ENCODE measurements around the gene INHBE. TPM values are rescaled to one million over a fixed set of nuclear protein-coding genes. Genes with fewer than 3 reads are reported as not detected.

The INHBE gene
- total RNA-seq, 3 donors from 2014 or later (not counting 1 experiment from before 2014, with no cell fraction given): not detected

DNA sequence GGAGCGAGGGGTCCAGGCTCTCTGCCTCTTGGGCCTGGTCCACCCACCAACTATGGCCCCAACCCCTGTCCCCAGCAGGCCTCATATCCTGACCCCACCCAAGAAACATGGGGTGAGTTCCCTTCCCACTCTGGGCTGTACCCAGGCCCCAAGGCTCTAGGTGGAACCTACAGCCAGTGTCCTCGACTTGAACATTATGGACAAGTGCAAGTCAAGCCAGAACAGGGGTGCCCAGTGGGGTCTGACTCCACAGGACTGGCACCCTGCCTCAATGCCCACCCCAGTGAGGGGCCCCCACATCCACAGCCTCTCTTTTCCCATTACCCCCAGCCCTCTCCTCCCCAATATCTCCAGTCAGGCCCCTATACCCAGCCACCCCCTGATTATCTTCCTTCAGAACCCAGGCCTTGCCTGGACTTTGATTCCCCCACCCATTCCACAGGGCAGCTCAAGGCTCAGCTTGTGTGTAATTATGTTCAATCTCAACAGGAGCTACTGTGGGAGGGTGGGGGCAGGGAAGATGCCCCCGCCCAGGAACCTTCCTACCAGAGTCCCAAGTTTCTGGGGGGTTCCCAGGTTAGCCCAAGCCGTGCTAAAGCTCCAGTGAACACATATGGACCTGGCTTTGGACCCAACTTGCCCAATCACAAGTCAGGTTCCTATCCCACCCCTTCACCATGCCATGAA lies 16.0 kb downstream of the INHBE start:
- WGBS (ENCODE audit: insufficient coverage): 96% methylated on average over 4 of the region's 4 CpGs
- Mint-ChIP-seq H3K27me3 (ENCODE audit: low read depth in 2 of 2) (no peaks in the 10 kb centered on the region), H3K27ac (peak overlapping the region; percentile 74 to 79), H3K4me3 (peak overlapping the region; percentile 6), H3K36me3 (peaks cover 19% of the 10 kb centered on the region), H3K4me1 (peaks cover 64 to 84% of the 10 kb centered on the region in 2 donors), H3K9me3 (no peaks in the 10 kb centered on the region)
- Histone ChIP-seq H3K27ac (ENCODE audit: low read length) (peak overlapping the region; percentile 2), H3K9me3 (ENCODE audit: control insufficient read depth, insufficient read depth, low read length) (no peaks in the 10 kb centered on the region), H3K36me3 (ENCODE audit: control insufficient read depth, insufficient read depth, low read length) (peaks cover 68% of the 10 kb centered on the region), H3K4me3 (ENCODE audit: low read length) (no peak overlapping the region), H3K4me1 (ENCODE audit: control insufficient read depth, insufficient read depth, low read length) (peaks cover 66% of the 10 kb centered on the region), H3K27me3 (ENCODE audit: control insufficient read depth, insufficient read depth, low read length) (no peaks in the 10 kb centered on the region)
- intact Hi-C loops (cut with micrococcal nuclease): no loop called here
- ATAC-seq (no peak), DNase-seq (no peak)
- TF ChIP-seq, protein P1, sequence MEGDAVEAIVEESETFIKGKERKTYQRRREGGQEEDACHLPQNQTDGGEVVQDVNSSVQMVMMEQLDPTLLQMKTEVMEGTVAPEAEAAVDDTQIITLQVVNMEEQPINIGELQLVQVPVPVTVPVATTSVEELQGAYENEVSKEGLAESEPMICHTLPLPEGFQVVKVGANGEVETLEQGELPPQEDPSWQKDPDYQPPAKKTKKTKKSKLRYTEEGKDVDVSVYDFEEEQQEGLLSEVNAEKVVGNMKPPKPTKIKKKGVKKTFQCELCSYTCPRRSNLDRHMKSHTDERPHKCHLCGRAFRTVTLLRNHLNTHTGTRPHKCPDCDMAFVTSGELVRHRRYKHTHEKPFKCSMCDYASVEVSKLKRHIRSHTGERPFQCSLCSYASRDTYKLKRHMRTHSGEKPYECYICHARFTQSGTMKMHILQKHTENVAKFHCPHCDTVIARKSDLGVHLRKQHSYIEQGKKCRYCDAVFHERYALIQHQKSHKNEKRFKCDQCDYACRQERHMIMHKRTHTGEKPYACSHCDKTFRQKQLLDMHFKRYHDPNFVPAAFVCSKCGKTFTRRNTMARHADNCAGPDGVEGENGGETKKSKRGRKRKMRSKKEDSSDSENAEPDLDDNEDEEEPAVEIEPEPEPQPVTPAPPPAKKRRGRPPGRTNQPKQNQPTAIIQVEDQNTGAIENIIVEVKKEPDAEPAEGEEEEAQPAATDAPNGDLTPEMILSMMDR (IDR thresholded peaks at IDR 0.05): no peak

DNA sequence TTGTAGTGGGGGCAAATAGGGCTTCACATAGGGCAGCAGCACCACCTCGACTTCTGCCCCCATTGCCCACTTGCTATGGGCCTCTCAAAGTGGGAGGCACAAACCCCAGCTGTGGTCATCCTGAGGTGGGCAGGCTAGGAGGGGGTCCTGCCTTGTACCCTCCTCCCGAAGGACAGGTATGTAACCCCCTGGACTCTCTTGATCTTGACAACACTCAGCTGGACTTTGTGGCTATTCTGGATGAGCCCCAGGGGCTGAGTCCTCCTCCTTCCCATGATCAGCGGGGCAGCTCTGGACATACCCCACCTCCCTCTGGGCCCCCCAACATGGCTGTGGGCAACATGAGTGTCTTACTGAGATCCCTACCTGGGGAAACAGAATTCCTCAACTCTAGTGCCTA lies 16.6 kb downstream of the INHBE start:
- peaks cover 72% of the 10 kb centered on the region for H3K4me1 ChIP-seq (ENCODE audit: control insufficient read depth, insufficient read depth, low read length)
- DNase-seq (no peak), ATAC-seq (no peak)
- intact Hi-C loops (cut with micrococcal nuclease): no loop called here
- H3K9me3 ChIP-seq (ENCODE audit: control insufficient read depth, insufficient read depth, low read length): no peaks in the 10 kb centered on the region
- H3K27me3 ChIP-seq (ENCODE audit: control insufficient read depth, insufficient read depth, low read length): no peaks in the 10 kb centered on the region
- Mint-ChIP-seq H3K36me3 (peaks cover 19% of the 10 kb centered on the region), H3K9me3 (no peaks in the 10 kb centered on the region), H3K4me3 (no peak overlapping the region), H3K4me1 (peaks cover 69 to 89% of the 10 kb centered on the region in 2 donors), H3K27me3 (ENCODE audit: low read depth in 2 of 2) (no peaks in the 10 kb centered on the region), H3K27ac (peak overlapping the region; percentile 74 to 79)
- H3K4me3 ChIP-seq (ENCODE audit: low read length): no peak overlapping the region
- H3K36me3 ChIP-seq (ENCODE audit: control insufficient read depth, insufficient read depth, low read length): peaks cover 68% of the 10 kb centered on the region
- TF ChIP-seq, protein P1 (IDR thresholded peaks at IDR 0.05): no peak
- 91% methylated on average over 3 of the region's 3 CpGs for WGBS (ENCODE audit: insufficient coverage)
- H3K27ac ChIP-seq (ENCODE audit: low read length): no peak overlapping the region

DNA sequence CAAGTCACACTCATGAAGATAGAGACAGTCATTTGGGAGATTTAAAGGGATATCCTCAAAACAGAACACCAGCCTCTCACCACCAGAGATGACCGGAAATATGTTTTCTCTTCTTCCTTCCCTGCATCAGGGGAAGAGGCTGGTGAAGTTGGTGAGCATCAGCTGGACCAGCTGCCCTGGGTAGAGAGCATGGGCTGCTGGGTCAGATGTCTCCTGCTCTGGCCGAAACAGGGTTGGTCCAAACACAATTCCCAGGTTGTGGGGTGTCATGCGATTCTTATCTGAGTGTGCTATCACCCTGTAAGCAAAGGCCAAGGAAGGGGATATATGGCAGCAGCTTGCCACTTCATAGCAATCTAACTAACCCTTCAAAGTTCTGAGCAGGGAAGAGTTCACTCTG lies 17.3 kb downstream of the INHBE start:
- WGBS (ENCODE audit: insufficient coverage): 93% methylated on average over 2 of the region's 3 CpGs
- Histone ChIP-seq H3K27me3 (ENCODE audit: control insufficient read depth, insufficient read depth, low read length) (no peaks in the 10 kb centered on the region), H3K4me1 (ENCODE audit: control insufficient read depth, insufficient read depth, low read length) (peaks cover 79% of the 10 kb centered on the region), H3K36me3 (ENCODE audit: control insufficient read depth, insufficient read depth, low read length) (peaks cover 68% of the 10 kb centered on the region), H3K4me3 (ENCODE audit: low read length) (no peak overlapping the region), H3K9me3 (ENCODE audit: control insufficient read depth, insufficient read depth, low read length) (no peaks in the 10 kb centered on the region), H3K27ac (ENCODE audit: low read length) (no peak overlapping the region)
- ATAC-seq: no peak
- intact Hi-C loops (cut with micrococcal nuclease): no loop called here
- TF ChIP-seq, protein P1 (IDR thresholded peaks at IDR 0.05): no peak
- no peaks in the 10 kb centered on the region for H3K9me3 Mint-ChIP-seq
- peak overlapping the region; percentile 40 for H3K4me3 Mint-ChIP-seq
- H3K27me3 Mint-ChIP-seq (ENCODE audit: low read depth in 2 of 2): no peaks in the 10 kb centered on the region
- peaks cover 19% of the 10 kb centered on the region for H3K36me3 Mint-ChIP-seq
- peaks cover 72 to 91% of the 10 kb centered on the region in 2 donors for H3K4me1 Mint-ChIP-seq
- H3K27ac Mint-ChIP-seq: peak overlapping the region; percentile 47 to 74
- DNase-seq: no peak

DNA sequence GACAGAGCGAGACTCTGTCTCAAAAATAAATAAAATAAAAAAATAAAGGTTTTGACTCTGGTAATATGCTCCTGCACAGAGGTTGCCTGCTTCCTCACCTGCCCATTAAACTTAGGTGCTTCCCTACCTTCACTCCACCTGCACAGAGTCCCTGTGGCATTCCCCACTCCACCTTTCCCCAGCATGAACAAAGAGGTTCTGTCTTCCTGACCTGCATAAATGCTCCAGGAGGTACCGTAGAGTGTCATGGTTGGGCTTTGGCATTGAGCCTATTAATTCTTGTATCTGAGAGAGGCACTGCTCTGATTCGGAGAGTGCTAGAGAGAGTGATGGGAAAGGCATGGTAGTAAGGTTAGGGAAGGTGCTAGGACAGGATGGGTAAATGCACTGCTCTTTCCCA lies 18.3 kb downstream of the INHBE start:
- peaks cover 19% of the 10 kb centered on the region for H3K36me3 Mint-ChIP-seq
- H3K4me3 ChIP-seq (ENCODE audit: low read length): no peak overlapping the region
- H3K4me1 Mint-ChIP-seq: peaks cover 69 to 91% of the 10 kb centered on the region in 2 donors
- no peaks in the 10 kb centered on the region for H3K9me3 ChIP-seq (ENCODE audit: control insufficient read depth, insufficient read depth, low read length)
- no peak overlapping the region for H3K27ac ChIP-seq (ENCODE audit: low read length)
- 97% methylated on average over 3 of the region's 3 CpGs for WGBS (ENCODE audit: insufficient coverage)
- no peaks in the 10 kb centered on the region for H3K27me3 ChIP-seq (ENCODE audit: control insufficient read depth, insufficient read depth, low read length)
- TF ChIP-seq, protein P1 (IDR thresholded peaks at IDR 0.05): no peak
- intact Hi-C loops (cut with micrococcal nuclease): no loop called here
- ATAC-seq (no peak), DNase-seq (no peak)
- H3K4me1 ChIP-seq (ENCODE audit: control insufficient read depth, insufficient read depth, low read length): peaks cover 89% of the 10 kb centered on the region
- peaks cover 59% of the 10 kb centered on the region for H3K36me3 ChIP-seq (ENCODE audit: control insufficient read depth, insufficient read depth, low read length)
- no peaks in the 10 kb centered on the region for H3K9me3 Mint-ChIP-seq
- peak overlapping the region; percentile 78 for H3K4me3 Mint-ChIP-seq
- peak overlapping the region; percentile 83 to 90 for H3K27ac Mint-ChIP-seq
- H3K27me3 Mint-ChIP-seq (ENCODE audit: low read depth in 2 of 2): no peaks in the 10 kb centered on the region
